ENCODE measurements around the gene NMT1.

NMT1 gene

DNA sequence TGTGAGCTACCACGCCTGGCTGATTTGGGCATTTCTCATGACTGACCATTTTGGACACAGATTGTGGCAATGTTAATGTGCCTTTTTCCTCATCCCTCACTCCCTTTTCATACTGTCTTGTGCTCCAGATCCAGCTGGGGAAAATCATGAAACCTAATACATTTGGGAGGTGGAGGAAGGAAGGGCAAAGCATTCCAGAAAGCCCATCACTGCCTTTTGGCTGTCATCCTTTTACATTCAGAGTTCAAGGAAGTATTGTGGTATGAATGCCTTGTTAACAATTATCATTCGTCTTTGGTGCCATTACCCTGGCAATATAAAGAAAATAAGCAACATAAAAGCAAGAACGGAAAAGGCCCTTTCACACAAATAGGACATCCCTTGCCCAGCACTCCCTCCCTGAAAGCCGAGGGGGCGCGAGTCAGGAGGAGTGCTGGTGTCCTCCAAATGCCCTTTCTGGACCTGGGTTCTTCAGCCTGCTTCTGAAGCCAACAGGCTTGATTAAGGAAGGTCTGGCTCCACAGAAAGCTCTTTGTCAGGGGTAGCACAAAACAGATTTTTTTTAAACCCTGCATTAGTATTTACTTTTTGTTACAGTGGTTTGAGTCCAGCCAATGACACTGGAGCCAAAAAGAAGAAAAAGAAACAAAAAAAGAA, 20.1 kb downstream of the NMT1 start:
- DNase-seq (ENCODE audit: low spot score), result no peak

DNA sequence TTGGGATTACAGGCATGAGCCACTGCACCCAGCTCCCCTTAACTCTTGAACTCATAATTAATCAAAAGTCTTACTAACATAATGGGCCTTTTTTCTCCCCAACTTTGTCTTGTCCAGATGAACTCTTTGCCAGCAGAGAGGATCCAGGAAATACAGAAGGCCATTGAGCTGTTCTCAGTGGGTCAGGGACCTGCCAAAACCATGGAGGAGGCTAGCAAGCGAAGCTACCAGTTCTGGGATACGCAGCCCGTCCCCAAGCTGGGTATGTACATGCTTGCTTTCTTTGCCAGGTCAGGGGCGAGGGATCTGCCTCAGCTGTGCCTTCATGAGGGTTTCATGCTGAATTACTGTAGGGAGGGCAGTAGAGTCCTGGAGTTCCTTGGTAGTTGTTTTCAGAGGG, 25.3 kb downstream of the NMT1 start:
- no peak for DNase-seq (ENCODE audit: low spot score)

DNA sequence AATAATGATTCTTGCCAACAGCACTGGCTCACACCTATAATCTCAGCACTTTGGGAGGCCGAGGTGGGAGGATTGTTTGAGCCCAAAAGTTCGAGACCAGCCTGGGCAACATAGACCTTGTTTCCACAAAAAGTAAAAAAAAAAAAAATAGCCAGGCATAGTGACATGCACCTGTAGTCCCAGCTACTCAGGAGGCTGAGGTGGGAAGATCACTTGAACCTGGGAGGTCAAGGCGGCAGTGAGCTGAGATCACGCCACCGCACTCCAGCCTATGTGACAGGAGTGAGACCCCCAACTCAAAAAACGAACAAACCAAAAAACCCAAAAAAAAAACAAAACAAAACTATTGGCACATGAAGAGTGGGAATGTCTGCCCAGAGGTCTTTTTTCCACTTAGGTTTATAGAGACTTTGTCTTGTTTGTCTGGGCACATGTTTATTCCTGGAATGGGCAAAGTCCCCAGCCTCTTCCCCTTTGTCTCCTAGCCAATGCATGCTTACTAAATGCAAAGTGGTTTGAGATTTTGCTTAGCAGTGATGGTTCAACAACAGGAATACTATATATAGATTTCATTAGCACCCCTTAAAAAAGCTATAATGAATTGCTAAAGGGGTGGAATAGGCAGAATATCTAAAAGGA, 25.9 kb downstream of the NMT1 start:
- no peak for DNase-seq (ENCODE audit: low spot score)

- no peak for DNase-seq (ENCODE audit: low spot score)
These were observed 26.4 kb downstream of the NMT1 start for GRCh38 chr17:45087504-45087975.

DNA sequence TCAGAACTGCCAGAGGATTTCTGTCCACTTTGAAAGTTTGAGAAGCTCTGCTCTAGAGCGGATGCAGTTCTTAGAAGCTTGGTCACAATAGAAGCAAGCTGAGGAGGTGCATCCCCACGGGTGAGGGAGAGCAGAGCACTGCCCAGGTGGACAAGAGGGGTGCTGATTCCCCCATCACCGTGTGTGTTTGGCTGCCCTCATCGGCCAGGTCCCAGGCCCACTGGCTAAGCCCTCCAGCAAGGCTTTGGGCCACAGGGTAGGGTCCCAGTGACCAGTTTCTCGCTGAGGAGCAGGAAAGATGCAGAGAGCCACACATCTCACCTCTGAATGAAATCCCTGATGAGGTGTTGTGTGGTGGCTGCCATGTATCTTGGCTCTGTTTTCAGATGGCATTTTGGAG, 26.9 kb downstream of the NMT1 start:
- DNase-seq (ENCODE audit: low spot score), result no peak

DNA sequence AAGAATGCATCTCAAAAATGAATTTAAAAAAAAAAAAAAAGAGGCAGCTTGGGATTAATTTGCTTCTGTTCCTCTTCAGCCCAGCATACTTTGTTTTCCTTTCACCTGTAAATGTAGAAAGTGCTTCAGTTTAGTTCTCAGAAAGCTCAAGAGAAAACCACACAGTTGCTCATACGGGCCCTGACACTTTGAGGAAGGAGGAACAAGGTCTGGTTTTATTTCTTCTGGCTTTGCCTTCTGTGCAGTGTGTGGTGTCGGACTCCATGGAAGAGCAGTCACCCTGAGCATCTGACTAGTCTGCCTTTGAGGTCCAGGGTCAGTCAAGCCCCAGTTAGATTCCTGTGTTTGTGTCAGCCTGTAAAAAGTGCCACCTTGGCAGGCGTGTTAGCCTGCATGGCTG, 27.6 kb downstream of the NMT1 start:
- DNase-seq (ENCODE audit: low spot score), result no peak

GRCh38 chr17:45090711-45091110, 29.6 kb downstream of the NMT1 start:
- DNase-seq (ENCODE audit: low spot score), result no peak

GRCh38 chr17:45091778-45092425, 30.8 kb downstream of the NMT1 start:
- no peak for DNase-seq (ENCODE audit: low spot score)

- no peak for DNase-seq (ENCODE audit: low spot score)
These were observed 31.9 kb downstream of the NMT1 start for GRCh38 chr17:45092911-45093430.

GRCh38 chr17:45093444-45094110, 32.5 kb downstream of the NMT1 start:
- no peak for DNase-seq (ENCODE audit: low spot score)

- DNase-seq (ENCODE audit: low spot score), result peak; percentile 9
These were observed 35.0 kb downstream of the NMT1 start for GRCh38 chr17:45096141-45096540.

- DNase-seq (ENCODE audit: low spot score), result no peak
These were observed 35.8 kb downstream of the NMT1 start for GRCh38 chr17:45096926-45097325.

DNA sequence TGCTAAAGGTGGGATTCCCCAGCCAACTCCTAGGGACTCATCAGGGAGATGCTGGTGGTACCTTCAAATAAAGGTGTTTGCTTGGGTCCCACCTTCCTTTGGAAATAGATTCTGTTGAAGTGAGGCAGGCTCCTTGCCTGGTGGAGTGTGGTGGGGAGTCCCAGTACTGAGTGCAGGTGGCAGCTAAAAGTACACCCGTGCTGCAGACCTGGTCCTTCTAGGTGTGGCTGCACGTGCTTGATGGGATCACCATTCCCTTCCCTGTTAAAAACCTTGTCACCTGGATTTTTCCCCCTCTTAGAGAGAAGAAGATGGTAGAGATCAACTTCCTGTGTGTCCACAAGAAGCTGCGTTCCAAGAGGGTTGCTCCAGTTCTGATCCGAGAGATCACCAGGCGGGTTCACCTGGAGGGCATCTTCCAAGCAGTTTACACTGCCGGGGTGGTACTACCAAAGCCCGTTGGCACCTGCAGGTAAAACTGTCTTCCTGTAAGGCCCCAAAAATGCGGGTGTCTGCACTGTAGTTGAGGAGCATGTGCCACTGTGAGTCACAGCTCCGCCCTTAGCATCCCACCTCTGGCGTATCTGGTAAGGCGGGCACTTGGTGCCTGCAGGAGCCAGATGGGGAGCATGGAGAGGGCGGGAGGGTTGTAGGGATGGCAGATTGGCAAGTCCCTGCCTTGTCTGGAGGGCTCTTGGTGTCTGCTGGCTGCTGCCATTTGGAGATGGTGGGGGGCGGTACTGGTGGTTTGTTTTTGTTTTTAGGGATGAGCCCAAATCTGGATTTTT, 37.2 kb downstream of the NMT1 start:
- DNase-seq (ENCODE audit: low spot score), result no peak

GRCh38 chr17:45098869-45099616, 37.9 kb downstream of the NMT1 start:
- DNase-seq (ENCODE audit: low spot score), result peak; percentile 76

DNA sequence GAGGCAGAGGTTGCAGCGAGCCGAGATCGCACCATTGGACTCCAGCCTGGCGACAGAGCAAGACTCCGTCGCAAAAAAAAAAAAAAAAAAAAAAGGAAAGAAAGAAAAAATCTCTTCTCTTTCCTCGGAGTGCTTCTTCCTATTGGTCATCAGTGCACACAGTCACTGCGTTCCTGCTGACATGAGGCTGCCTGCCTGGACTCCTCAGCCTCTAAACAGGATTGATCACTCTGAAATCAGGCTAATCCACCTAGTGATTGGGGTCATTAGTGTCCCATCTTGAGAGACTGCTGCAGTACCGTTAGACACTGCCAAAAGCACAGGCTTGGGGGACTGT, 40.4 kb downstream of the NMT1 start:
- DNase-seq (ENCODE audit: low spot score), result no peak

- no peak for DNase-seq (ENCODE audit: low spot score)
These were observed 41.0 kb downstream of the NMT1 start for GRCh38 chr17:45101883-45102811.

GRCh38 chr17:45102856-45103255, 41.7 kb downstream of the NMT1 start:
- no peak for DNase-seq (ENCODE audit: low spot score)

- no peak for DNase-seq (ENCODE audit: low spot score)
These were observed 42.2 kb downstream of the NMT1 start for GRCh38 chr17:45103269-45103795.

- no peak for DNase-seq (ENCODE audit: low spot score)
These were observed 42.9 kb downstream of the NMT1 start for GRCh38 chr17:45104029-45104428.

- no peak for DNase-seq (ENCODE audit: low spot score)
These were observed 43.4 kb downstream of the NMT1 start for GRCh38 chr17:45104497-45104896.

All from activated CD4-positive, alpha-beta T cell treated with anti-CD3 and anti-CD28 coated beads, Interleukin-2, Interleukin-4, amounts not matched to agents 100 ng/mL and 50 ng/mL, durations not matched to agents 16 hours and 8 hours (primary cell).